ENCODE measurements around the gene SOX10. TPM values are rescaled to one million over a fixed set of nuclear protein-coding genes. Genes with fewer than 3 reads are reported as not detected.

SOX10 gene
- total RNA-seq, 1 experiment from 2014 or later = not detected

DNA sequence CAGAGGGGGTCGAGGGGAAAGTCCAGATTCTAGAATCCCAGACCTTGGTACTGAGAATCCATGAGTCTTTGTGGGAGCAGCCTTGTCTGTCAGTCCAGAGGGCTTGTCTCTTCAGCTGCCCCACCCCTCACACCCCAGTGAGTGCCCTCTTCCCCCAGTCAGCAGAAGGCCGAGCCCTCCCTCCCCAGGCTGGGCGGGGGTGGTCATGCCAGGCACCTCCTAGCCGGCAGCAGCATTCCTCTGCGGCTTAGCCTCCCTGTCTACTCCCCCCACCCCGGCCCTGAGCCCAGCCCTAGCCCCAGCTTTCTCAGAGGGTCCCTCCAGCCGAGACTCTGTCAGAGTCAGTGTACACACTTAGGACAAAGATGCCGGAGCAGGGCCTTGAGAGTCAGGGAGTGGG, 4.6 kb downstream of the SOX10 start:
- DNase-seq (ENCODE audit: low read depth, low spot score) (no peak), ATAC-seq (no peak)
- H3K27me3 ChIP-seq (ENCODE audit: insufficient read depth, low read length) = no peaks in the 10 kb centered on the region
- no peaks in the 10 kb centered on the region for H3K4me1 ChIP-seq (ENCODE audit: control insufficient read depth in 1 of 2, insufficient read depth in 2 of 2, low read length in 2 of 2)
- no peak overlapping the region for H3K4me2 ChIP-seq (ENCODE audit: low read length)
- TF ChIP-seq CBX3 (IDR thresholded peaks at IDR 0.05; ENCODE audit: low read depth) = no peak
- TF ChIP-seq SP1 (IDR thresholded peaks at IDR 0.05; ENCODE audit: low read depth) = no peak
- TF ChIP-seq FOSL1 (IDR thresholded peaks at IDR 0.05; ENCODE audit: low read depth) = no peak
- no peak for TF ChIP-seq SRF (IDR thresholded peaks at IDR 0.05; ENCODE audit: low read depth)
- no peak for TF ChIP-seq TCF7L2 (IDR thresholded peaks at IDR 0.05; ENCODE audit: borderline replicate concordance, extremely low read depth, insufficient read depth, insufficient read length)
- no peak for TF ChIP-seq CEBPB (IDR thresholded peaks at IDR 0.05; ENCODE audit: low read depth)
- TF ChIP-seq, protein P1, sequence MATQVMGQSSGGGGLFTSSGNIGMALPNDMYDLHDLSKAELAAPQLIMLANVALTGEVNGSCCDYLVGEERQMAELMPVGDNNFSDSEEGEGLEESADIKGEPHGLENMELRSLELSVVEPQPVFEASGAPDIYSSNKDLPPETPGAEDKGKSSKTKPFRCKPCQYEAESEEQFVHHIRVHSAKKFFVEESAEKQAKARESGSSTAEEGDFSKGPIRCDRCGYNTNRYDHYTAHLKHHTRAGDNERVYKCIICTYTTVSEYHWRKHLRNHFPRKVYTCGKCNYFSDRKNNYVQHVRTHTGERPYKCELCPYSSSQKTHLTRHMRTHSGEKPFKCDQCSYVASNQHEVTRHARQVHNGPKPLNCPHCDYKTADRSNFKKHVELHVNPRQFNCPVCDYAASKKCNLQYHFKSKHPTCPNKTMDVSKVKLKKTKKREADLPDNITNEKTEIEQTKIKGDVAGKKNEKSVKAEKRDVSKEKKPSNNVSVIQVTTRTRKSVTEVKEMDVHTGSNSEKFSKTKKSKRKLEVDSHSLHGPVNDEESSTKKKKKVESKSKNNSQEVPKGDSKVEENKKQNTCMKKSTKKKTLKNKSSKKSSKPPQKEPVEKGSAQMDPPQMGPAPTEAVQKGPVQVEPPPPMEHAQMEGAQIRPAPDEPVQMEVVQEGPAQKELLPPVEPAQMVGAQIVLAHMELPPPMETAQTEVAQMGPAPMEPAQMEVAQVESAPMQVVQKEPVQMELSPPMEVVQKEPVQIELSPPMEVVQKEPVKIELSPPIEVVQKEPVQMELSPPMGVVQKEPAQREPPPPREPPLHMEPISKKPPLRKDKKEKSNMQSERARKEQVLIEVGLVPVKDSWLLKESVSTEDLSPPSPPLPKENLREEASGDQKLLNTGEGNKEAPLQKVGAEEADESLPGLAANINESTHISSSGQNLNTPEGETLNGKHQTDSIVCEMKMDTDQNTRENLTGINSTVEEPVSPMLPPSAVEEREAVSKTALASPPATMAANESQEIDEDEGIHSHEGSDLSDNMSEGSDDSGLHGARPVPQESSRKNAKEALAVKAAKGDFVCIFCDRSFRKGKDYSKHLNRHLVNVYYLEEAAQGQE (IDR thresholded peaks at IDR 0.05; ENCODE audit: low read depth) = no peak
- TF ChIP-seq, protein P2, sequence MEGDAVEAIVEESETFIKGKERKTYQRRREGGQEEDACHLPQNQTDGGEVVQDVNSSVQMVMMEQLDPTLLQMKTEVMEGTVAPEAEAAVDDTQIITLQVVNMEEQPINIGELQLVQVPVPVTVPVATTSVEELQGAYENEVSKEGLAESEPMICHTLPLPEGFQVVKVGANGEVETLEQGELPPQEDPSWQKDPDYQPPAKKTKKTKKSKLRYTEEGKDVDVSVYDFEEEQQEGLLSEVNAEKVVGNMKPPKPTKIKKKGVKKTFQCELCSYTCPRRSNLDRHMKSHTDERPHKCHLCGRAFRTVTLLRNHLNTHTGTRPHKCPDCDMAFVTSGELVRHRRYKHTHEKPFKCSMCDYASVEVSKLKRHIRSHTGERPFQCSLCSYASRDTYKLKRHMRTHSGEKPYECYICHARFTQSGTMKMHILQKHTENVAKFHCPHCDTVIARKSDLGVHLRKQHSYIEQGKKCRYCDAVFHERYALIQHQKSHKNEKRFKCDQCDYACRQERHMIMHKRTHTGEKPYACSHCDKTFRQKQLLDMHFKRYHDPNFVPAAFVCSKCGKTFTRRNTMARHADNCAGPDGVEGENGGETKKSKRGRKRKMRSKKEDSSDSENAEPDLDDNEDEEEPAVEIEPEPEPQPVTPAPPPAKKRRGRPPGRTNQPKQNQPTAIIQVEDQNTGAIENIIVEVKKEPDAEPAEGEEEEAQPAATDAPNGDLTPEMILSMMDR (IDR thresholded peaks at IDR 0.05 in 2 of 3, conservative IDR thresholded peaks at IDR 0.05 in 1 of 3; ENCODE audit: borderline replicate concordance in 1 of 3, insufficient read depth in 1 of 3, low read depth in 2 of 3, low read length in 2 of 3) = no peak
- no peak for TF ChIP-seq ZNF274 (IDR thresholded peaks at IDR 0.05; ENCODE audit: low read depth, low read length)
- no peak for TF ChIP-seq EZH2phosphoT487 (IDR thresholded peaks at IDR 0.05; ENCODE audit: borderline replicate concordance)
- TF ChIP-seq MAX (IDR thresholded peaks at IDR 0.05) = no peak
- TF ChIP-seq ATF3 (IDR thresholded peaks at IDR 0.05) = no peak
- TF ChIP-seq JUND (IDR thresholded peaks at IDR 0.05) = no peak
- TF ChIP-seq SIN3A (IDR thresholded peaks at IDR 0.05; ENCODE audit: low read depth) = no peak
- TF ChIP-seq ZFX (IDR thresholded peaks at IDR 0.05) = no peak
- TF ChIP-seq EGR1 (IDR thresholded peaks at IDR 0.05; ENCODE audit: low read depth) = no peak
- no peak for TF ChIP-seq EZH2 (IDR thresholded peaks at IDR 0.05)
- TF ChIP-seq, protein P3, sequence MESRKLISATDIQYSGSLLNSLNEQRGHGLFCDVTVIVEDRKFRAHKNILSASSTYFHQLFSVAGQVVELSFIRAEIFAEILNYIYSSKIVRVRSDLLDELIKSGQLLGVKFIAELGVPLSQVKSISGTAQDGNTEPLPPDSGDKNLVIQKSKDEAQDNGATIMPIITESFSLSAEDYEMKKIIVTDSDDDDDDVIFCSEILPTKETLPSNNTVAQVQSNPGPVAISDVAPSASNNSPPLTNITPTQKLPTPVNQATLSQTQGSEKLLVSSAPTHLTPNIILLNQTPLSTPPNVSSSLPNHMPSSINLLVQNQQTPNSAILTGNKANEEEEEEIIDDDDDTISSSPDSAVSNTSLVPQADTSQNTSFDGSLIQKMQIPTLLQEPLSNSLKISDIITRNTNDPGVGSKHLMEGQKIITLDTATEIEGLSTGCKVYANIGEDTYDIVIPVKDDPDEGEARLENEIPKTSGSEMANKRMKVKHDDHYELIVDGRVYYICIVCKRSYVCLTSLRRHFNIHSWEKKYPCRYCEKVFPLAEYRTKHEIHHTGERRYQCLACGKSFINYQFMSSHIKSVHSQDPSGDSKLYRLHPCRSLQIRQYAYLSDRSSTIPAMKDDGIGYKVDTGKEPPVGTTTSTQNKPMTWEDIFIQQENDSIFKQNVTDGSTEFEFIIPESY (IDR thresholded peaks at IDR 0.05; ENCODE audit: extremely low read depth, insufficient replicate concordance, low read length) = no peak
- H4K20me1 ChIP-seq (ENCODE audit: insufficient read depth) = no peaks in the 10 kb centered on the region
- no peak overlapping the region for H3K27ac ChIP-seq (ENCODE audit: low read depth, low read length)
- ChIA-PET CTCF (no interaction called here), RAD21 (ENCODE audit: low non-redundant PET in 1 of 2, low total read pairs in 2 of 2, uncharacterized antibody in 2 of 2, unreplicated experiment in 2 of 2) (no interaction called here), POLR2A (no interaction called here)
- H3K9ac ChIP-seq (ENCODE audit: low read length) = no peak overlapping the region
- no peak overlapping the region for H3K4me3 ChIP-seq (replicated peaks in 1 of 2; ENCODE audit: low read depth in 1 of 2, low read length in 2 of 2)
- intact Hi-C loops (cut with micrococcal nuclease) = no loop called here
- H3K9me3 ChIP-seq (ENCODE audit: control insufficient read depth in 1 of 2, insufficient read depth in 1 of 2, low read depth in 1 of 2, low read length in 2 of 2) = no peaks in the 10 kb centered on the region
- H3K79me2 ChIP-seq (ENCODE audit: insufficient read depth, low read length) = no peaks in the 10 kb centered on the region
- no TSS peak for BruUV-seq (replicated peaks)
- no peak overlapping the region for H2AFZ ChIP-seq (ENCODE audit: low read depth, low read length, poor library complexity, severe bottlenecking)
- H3K9me2 ChIP-seq (ENCODE audit: insufficient read depth) = no peaks in the 10 kb centered on the region
- H3K36me3 ChIP-seq (ENCODE audit: control insufficient read depth in 1 of 2, insufficient read depth in 2 of 2, low read length in 2 of 2) = no peaks in the 10 kb centered on the region
